GM18526 (cell line): ENCODE measurements around the gene PMEL.

Experiments used
- POLR2A ChIP-seq: IDR thresholded peaks from 3 replicates; pipeline ENCODE4 v1.6.1; 2011; ENCODE audit not compliant: insufficient read length; ENCODE audit errors: extremely low read depth

Gene PMEL

DNA sequence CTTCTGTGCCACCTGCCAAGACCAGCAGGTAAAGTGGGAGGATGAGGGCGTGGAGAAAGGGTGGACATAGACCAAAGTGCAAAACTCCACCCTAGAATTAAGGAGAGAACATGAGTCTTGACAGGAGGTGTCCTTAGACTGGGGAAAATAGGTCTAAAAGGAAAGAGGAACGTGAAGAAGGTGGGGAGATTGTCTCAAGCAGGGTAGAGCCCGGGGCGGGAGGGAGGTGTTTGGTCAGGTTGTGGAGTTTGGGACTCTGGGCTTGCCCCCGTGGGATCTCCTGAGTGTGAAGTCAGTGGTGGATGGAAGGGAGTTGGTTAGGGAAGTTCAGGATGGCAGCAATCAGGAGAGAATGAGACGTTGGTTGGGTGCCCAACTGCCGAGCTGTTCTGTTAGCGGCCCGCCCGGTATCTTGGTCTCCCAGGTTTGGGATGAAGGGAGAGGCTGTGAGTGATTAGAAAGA, 34.5 kb downstream of the PMEL start:
- TF ChIP-seq POLR2A = no peak

DNA sequence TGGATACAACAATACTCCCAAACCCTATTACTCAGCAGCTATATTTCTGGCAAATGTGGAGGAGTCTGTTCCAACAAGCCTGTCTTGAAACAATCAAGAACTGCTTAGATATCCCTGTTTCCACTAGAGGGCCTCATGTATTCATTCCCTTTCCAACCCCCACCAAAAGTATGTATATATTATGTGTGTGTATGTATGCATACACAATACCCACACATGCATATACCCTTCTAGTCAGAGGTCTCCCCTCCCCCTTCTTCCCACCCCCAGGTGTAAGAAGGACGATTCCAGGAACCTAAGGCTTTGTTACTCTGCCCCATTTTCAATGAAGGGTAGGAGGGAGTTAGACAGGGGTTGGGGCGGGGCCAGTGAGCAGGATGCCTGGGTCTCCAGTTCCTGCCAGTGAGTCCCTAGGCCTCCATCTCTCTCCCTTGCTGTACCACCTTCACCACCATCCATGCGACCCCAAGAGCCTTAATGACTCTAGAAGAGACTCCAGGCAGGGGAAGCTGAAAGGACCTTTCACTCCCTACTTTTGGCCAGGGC, 35.0 kb downstream of the PMEL start, which contains the start of gene DGKA:
DGKA (plus strand) TSS at position 392 of the 546 bp plus-strand sequence. CDS start 5,342 bp downstream, outside the sequence.
- TF ChIP-seq POLR2A = no peak

DNA sequence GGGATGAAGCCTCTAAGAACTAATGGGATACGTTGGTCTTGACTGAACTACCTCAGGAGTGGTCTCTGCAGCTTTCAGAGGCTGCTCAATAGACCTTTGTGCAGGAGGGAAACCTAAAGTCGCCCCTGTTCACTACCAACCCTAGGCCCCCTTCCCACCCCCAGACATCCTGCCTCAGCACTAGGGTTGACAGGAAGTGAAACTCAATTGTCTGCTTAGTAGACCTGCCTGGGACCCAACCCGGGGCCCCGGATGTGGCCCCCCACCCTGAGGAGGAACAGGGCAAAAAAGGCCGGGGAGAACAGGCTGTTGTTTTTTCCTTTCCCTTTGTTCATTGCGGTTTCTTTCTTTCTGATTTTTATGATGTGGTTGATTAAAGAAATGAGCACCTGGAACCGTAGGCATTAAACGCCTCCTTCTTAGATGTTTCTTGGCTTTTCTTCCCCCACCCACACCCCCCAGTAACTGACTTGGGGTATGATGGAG, 36.5 kb downstream of the PMEL start:
- peak; percentile 47 for TF ChIP-seq POLR2A

DNA sequence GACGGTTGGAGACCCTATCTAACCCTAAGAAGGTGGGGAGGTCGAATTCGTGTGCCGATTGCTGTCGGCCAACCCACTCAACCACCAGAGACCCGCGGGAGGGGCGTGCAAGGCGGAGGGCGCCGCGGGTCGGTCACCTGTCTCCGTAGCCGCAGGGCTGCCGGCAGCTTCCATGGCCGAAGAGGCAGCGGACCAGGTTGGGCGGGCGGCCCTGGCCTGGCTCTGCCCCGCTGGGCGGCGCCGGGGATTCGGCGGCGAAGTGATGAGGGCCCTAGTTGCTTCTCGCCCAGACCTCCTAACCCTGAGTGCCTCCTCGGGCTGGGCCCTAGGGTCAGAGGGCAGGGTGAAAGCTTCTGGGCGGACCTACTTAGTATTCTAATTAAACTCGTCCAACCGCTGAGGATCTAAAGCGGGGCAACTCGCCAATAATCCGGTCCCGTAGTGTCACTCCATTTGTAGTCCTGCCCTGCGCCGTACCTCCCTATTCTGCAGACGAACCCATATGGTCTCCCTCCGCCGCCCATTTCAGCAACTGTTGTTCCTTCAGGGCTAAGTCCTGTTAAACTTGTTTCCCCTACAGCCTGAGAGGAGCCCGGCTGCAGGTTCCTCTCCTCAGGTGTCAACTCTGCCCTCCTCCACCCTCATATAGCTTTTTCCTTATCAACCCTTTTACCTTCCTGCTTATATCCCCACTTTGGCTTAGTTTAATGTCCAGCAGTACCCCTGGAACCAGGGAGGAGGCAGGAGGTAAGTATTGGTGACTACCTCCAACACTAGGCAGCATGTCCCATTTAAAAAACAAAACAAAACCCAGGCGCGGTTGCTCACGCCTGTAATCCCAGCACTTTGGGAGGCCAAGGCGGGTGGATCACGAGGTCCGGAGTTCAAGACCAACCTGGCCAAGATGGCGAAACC, 38.0 kb downstream of the PMEL start, which contains the start of gene PYM1:
PYM1 (minus strand) TSS at position 307 of the 915 bp plus-strand sequence; CDS start at position 174, 133 bp downstream.
- peak; percentile 84 for TF ChIP-seq POLR2A

DNA sequence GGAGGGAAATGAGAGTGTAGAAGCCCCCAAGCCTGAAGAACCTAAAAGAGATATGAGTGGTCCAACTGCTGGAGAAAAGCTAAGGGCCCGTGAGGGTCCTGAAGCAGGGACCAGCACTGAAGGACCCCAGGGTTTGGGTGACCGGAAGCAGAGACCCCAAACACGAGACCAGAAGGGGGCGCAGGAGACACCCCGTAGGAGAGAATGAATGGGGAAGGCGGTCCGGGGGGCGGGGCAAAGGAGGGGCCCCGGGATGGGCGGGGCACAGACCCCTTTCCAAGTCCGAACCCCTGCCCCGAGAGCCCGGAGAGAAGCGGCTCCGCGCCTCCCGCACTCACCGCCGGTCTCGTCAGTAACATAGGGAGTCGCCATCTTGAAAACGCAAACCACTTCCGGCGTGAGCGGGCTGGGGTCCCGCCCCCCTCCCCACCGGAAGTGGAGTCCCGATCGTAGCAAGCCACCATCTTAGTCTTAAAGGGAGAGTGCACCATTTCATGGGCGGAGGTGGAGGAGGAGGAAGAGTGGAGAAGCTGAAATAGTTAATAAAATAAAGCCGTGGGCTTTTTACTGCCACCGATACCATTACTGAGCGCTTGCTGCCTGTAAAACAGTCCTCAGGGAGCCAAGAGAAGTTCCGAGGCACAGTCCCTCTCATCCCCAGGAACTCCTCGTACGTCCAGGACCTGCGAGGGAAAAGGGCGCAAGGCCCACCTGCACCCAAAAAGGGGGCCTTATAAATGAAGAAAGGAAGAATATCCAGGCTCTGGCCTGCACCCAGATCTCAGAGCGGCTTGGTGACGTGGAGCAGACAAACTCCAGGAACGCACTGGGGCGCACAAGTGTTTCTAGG, 38.9 kb downstream of the PMEL start:
- TF ChIP-seq POLR2A = peak; percentile 61

DNA sequence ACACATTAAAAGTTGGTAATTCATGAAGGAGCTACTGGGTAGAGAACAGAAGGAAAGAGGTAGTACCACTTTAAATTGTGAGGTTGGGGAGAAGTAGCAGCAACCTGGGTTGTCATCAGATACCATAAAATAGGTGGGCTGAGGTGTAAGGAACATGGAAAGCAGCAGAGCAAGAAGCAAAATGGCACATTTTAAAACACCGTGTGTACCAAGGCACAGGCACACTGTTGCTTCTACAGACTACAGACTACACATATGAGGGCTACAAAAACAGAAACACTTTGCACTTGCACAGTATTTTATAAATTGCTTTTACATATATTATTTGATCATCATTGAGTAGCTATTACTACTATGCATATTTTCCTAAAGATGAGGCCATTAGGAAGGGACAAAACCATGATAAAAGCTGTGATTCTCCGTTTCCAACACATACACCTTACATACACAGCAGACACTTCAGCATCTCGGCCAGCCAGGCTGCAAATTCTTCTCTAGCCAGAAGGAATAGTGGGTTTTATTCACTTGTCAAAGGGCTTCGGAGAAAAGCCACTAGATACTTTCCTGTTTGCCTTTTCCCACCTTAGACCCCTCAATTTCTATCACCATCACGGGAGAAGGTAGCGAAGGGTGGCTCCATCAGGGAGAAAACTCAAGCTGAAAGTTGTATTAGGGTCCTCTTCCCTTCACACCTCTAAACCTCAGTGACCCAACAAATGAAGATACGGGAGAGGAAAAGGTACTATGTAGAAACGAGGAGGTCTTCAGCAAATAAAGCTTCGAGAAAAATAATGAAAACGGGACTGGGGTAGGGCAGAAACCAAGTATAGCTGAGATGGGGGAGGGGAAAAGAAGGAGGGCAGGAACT, 39.7 kb downstream of the PMEL start:
- no peak for TF ChIP-seq POLR2A

- no peak for TF ChIP-seq POLR2A
These were observed 40.5 kb downstream of the PMEL start for GRCh38 chr12:55925371-55925770.

GRCh38 chr12:55922126-55922525, 43.7 kb downstream of the PMEL start:
- TF ChIP-seq POLR2A = no peak

- no peak for TF ChIP-seq POLR2A
These were observed 50.4 kb downstream of the PMEL start for GRCh38 chr12:55915482-55915859.

GRCh38 chr12:55912908-55913307, 52.9 kb downstream of the PMEL start:
- no peak for TF ChIP-seq POLR2A

DNA sequence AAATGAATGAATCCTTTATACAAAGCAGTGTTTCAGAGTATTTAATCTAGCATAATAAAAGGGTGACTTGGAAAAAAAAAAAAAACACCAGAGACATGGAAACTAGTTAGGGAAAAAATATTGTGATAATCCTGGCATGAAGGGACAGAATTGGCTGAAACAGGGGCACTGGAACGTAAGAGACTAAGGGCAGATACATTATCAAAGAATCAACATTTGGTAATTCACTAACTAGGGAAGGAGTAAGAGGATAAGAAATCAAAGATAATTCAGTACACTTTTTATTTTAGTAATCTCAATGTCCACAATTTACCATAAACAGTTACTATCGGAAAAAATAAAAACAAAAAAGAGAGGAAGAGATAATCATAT, 56.3 kb downstream of the PMEL start:
- no peak for TF ChIP-seq POLR2A

DNA sequence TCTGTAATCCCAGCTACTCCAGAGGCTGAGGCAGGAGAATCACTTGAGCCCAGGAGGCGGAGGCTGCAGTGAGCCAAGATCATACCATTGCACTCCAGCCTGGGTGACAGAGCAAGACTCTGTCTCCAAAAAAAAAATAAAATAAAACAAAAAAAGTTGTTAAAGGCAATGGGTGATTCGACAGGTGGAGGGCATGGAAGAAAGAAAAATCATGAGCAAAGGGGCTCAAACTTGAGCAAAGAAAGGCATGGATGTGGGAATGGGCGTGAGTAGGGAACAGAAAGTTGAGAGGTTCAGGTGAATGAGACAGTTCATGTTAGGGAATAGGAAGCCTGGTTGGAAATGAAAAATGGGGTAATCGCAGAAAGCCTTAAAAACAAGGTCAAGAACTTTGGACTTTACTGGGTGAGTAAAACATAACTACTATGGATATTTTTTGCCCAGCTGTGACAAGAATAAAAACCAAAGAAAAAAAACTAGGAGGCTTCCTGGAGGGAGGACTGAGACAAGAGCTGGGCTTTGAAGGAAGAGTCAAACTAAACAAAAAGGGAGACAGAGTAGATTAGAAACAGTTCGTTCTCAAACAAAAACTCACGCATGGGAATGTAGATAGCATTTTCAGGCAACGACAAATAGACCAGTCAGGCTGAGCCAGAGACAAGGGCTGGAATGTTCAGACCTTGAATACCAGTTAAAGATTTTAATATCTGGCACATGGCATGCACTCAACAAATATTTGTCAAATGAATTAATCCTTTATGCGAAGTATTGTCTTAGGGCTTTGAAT, 56.9 kb downstream of the PMEL start:
- TF ChIP-seq POLR2A = no peak

DNA sequence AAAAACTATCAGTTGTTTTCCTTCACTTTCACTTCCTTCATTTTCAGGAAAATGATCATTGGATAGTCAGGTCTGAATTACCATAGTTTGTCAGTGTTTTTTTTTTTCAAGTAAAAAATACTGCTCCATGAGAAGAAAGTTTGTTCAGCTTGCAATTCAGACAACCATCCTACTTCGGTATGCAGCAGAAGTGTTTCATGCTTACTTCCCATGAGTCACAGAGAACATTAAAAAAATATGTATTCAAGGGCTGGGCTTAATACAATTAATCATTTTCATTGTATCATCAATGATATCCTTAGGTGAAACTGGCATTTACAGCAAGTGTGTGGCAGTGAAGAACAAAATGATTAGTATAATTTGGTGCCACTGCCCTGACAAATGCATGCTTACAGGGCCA, 59.8 kb downstream of the PMEL start:
- TF ChIP-seq POLR2A = no peak
